GM12878 (cell line): Measurements from ENCODE around the gene RTF1. TPM values are rescaled to one million over a fixed set of nuclear protein-coding genes. Genes with fewer than 3 reads are reported as not detected.

ENCODE experiments used
- ATAC-seq: fragments of 200-7000 bp; cut with Tn5 transposase; 3 replicates; pipeline ENCODE4 v1.9.1; 2020; ENCODE audit warnings: mild to moderate bottlenecking, moderate library complexity
- BruUV-seq: library from RNA; stranded (reverse); fragments of 400-500 nt; replicated peaks from 2 replicates; lab custom pipeline; 2021; lab: Mats Ljungman, UMichigan
- CTCF ChIA-PET: fragments of 300-600 bp; sonication (Branson Sonifier 250); formaldehyde crosslinking; extraction: SDS; loops from one replicate; lab custom pipeline; 2021; ENCODE audit warnings: inconsistent platforms; lab: Yijun Ruan, JAX
- POLR2A ChIA-PET: fragments of 350-600 bp; formaldehyde crosslinking; extraction: SDS; loops from one replicate; lab custom pipeline; 2021; ENCODE audit warnings: inconsistent platforms; lab: Charles Lee
- RAD21 ChIA-PET: fragments of 300-600 bp; sonication (Branson Sonifier 250); formaldehyde crosslinking; loops from one replicate; lab custom pipeline; 2023; ENCODE audit warnings: antibody characterized with exemption; ENCODE audit not compliant: unreplicated experiment; lab: Charles Lee
- SMC1A ChIA-PET: fragments of 300-600 bp; sonication (Branson Sonifier 250); formaldehyde crosslinking; loops from one replicate; lab custom pipeline; 2023; ENCODE audit not compliant: unreplicated experiment, uncharacterized antibody; lab: Charles Lee
- DNase-seq: peaks from one replicate; pipeline ENCODE4 v3.0.0-alpha.2; 2011; ENCODE audit warnings: low read depth, low spot score
- FAIRE-seq: peaks from 3 replicates; lab custom pipeline; 2011; peaks lifted over from hg19 to GRCh38; lab: Jason Lieb, UNC
- H2AFZ ChIP-seq: 2 replicates; pipeline ENCODE4 v1.6.0; 2011; ENCODE audit warnings: low read depth, low read length, control low read depth; ENCODE audit not compliant: control insufficient read depth
- H3K27ac ChIP-seq: 2 replicates; pipeline ENCODE4 v1.5.1; 2011; ENCODE audit warnings: control low read depth; ENCODE audit not compliant: control insufficient read depth, insufficient read depth
- H3K27me3 ChIP-seq, 2 experiments: replicated peaks in 1 of 2; 2 replicates each; pipeline versions ENCODE4 v1.6.0 to v1.6.1; 2011; ENCODE audit warnings: low read length in 1 of 2; ENCODE audit not compliant: control insufficient read depth in 2 of 2, insufficient read depth in 2 of 2
- H3K36me3 ChIP-seq, 2 experiments: 2 replicates each; pipeline ENCODE4 v1.5.1; 2011; ENCODE audit warnings: low read length in 1 of 2; ENCODE audit not compliant: control insufficient read depth in 2 of 2, insufficient read depth in 2 of 2
- H3K4me1 ChIP-seq: 2 replicates; pipeline ENCODE4 v1.6.1; 2011; ENCODE audit warnings: mild to moderate bottlenecking, low read length, moderate library complexity, mixed read lengths; ENCODE audit not compliant: control insufficient read depth, insufficient read depth
- H3K4me2 ChIP-seq: 2 replicates; pipeline ENCODE4 v1.6.0; 2011; ENCODE audit warnings: control low read depth; ENCODE audit not compliant: control insufficient read depth, insufficient read depth
- H3K4me3 ChIP-seq: fragments of 200-600 bp; sonication (generic); 2 replicates; pipeline ENCODE4 v1.5.1; 2016
- H3K79me2 ChIP-seq: 2 replicates; pipeline ENCODE4 v1.6.0; 2011; ENCODE audit warnings: low read length; ENCODE audit not compliant: control insufficient read depth, insufficient read depth
- H3K9ac ChIP-seq: 2 replicates; pipeline ENCODE4 v1.8.0; 2011; ENCODE audit warnings: low read length, control low read depth, mixed read lengths; ENCODE audit not compliant: control insufficient read depth, insufficient read depth
- H3K9me3 ChIP-seq: replicated peaks from 3 replicates; pipeline ENCODE4 v1.5.1; 2011; ENCODE audit warnings: mild to moderate bottlenecking, low read length; ENCODE audit not compliant: control insufficient read depth, insufficient read depth
- H4K20me1 ChIP-seq: 2 replicates; pipeline ENCODE4 v1.6.0; 2011; ENCODE audit not compliant: control insufficient read depth, insufficient read depth
- CEBPZ ChIP-seq: fragments of 150-350 bp; IDR thresholded peaks from 2 replicates; pipeline ENCODE4 v1.6.1; 2016; ENCODE audit warnings: low read depth, low read length
- CREB1 ChIP-seq: IDR thresholded peaks from 2 replicates; pipeline ENCODE4 v1.6.1; 2012; ENCODE audit warnings: low read depth, mild to moderate bottlenecking, inconsistent platforms
- EED ChIP-seq: sonication (generic); IDR thresholded peaks from 2 replicates; pipeline ENCODE4 v1.6.1; 2016; ENCODE audit warnings: antibody characterized with exemption, low read depth
- GATAD2B ChIP-seq: fragments of 450-650 bp; conservative IDR thresholded peaks from 2 replicates; pipeline ENCODE4 v1.6.1; 2017; ENCODE audit warnings: low read depth, mild to moderate bottlenecking, moderate library complexity
- KAT2A ChIP-seq: conservative IDR thresholded peaks from 2 replicates; pipeline ENCODE4 v1.6.1; 2011; ENCODE audit warnings: low read depth, low read length; ENCODE audit not compliant: control insufficient read depth
- MTA3 ChIP-seq: IDR thresholded peaks from 2 replicates; pipeline ENCODE4 v1.6.1; 2012; ENCODE audit warnings: low read length, inconsistent platforms, borderline replicate concordance
- MYB ChIP-seq: fragments of 150-350 bp; IDR thresholded peaks from 2 replicates; pipeline ENCODE4 v1.6.1; 2014; ENCODE audit warnings: mild to moderate bottlenecking, low read depth, low read length, borderline replicate concordance
- POU2F2 ChIP-seq: IDR thresholded peaks from 3 replicates; pipeline ENCODE4 v1.6.1; 2011; ENCODE audit warnings: low read depth, mild to moderate bottlenecking, low read length, borderline replicate concordance
- PRDM15 ChIP-seq: fragments of 450-650 bp; formaldehyde crosslinking; IDR thresholded peaks from 2 replicates; pipeline ENCODE4 v1.4.0; 2020; ENCODE audit warnings: mild to moderate bottlenecking, moderate library complexity
- SRF ChIP-seq, 2 experiments: IDR thresholded peaks; 2 replicates each; pipeline ENCODE4 v1.6.1; 2011; ENCODE audit warnings: low read depth in 2 of 2, low read length in 2 of 2, mild to moderate bottlenecking in 1 of 2, moderate library complexity in 1 of 2
- SUPT20H ChIP-seq: IDR thresholded peaks from 2 replicates; pipeline ENCODE4 v1.6.1; 2011; ENCODE audit warnings: low read depth, mild to moderate bottlenecking, low read length, moderate library complexity, borderline replicate concordance; ENCODE audit not compliant: control insufficient read depth
- USF1 ChIP-seq: IDR thresholded peaks from 2 replicates; pipeline ENCODE4 v1.6.1; 2011; ENCODE audit warnings: borderline replicate concordance, low read depth, mild to moderate bottlenecking, moderate library complexity, mixed read lengths, low read length; ENCODE audit not compliant: insufficient read depth; ENCODE audit errors: extremely low read length
- ZNF207 ChIP-seq: fragments of 450-650 bp; IDR thresholded peaks from 2 replicates; pipeline ENCODE4 v1.6.1; 2014; ENCODE audit warnings: antibody characterized with exemption, mild to moderate bottlenecking, borderline replicate concordance
- ZNF622 ChIP-seq: fragments of 450-650 bp; IDR thresholded peaks from 2 replicates; pipeline ENCODE4 v1.6.1; 2017; ENCODE audit warnings: mild to moderate bottlenecking, inconsistent platforms
- ZSCAN29 ChIP-seq: fragments of 450-650 bp; IDR thresholded peaks from 2 replicates; pipeline ENCODE4 v1.6.1; 2017; ENCODE audit warnings: mild to moderate bottlenecking, moderate library complexity
- WGBS: methylation state at CpG from one replicate; pipeline ENCODE4 v1.1.6; 2016; ENCODE audit warnings: low lambda C conversion rate; ENCODE audit not compliant: insufficient replicate concordance, insufficient coverage; ENCODE audit errors: missing lambda C conversion rate; 5-methylcytosine and 5-hydroxymethylcytosine counted together
- in situ Hi-C: fragments of 300-500 bp; cut with MboI; formaldehyde crosslinking; loops from 9 replicates; pipeline ENCODE4 v1.14.3; 2018; ENCODE audit warnings: mixed read lengths
- intact Hi-C: fragments of 100-400 bp; cut with micrococcal nuclease; formaldehyde crosslinking; loops from one replicate; pipeline ENCODE4 v1.14.2; 2022; ENCODE audit not compliant: unreplicated experiment
- polyA plus RNA-seq, 11 experiments: library from polyadenylated mRNA; depleted of rRNA in 4 of 11; unstranded in 6 of 11; stranded (reverse) in 5 of 11; fragments of >200 nt; fragmentation: Nextera tagmentation in 4 of 11; fragmentation: Illumina TruSeq in 1 of 11; extraction: Ambion mirVana in 4 of 11; extraction: Trizol in 1 of 11; gene quantifications; 1 replicate in 1 of 11; 2 replicates in 10 of 11; pipeline versions ENCODE4 v1.2.1 to v1.2.3, GENCODE V29; 2011 to 2016; ENCODE audit warnings: inconsistent platforms in 2 of 11, missing spikeins in 2 of 11, low read depth in 1 of 11
- total RNA-seq, 4 experiments: library from RNA; depleted of rRNA in 3 of 4; stranded (reverse); fragments of >200 nt in 3 of 4; fragmentation: Illumina TruSeq in 1 of 4; extraction: Trizol in 1 of 4; gene quantifications; 2 replicates each; pipeline versions ENCODE4 v1.2.1 to v1.2.3, GENCODE V29; 2013 to 2021

RTF1 gene
- total and polyA plus RNA-seq, 10 of the 15 experiments (the other 5 are each of a cell fraction or from before 2014, with no cell fraction given): 7.2 to 67.9 (median 32.3) TPM

GRCh38 chr15:41411441-41411840, 5.5 kb upstream of the RTF1 start:
- ChIA-PET SMC1A (no interaction called here), RAD21 (interaction anchor here (0.6 kb wide), 1 partner anchor 19 kb away, joined by 3 read pairs; no protein-coding TSS in a partner anchor), CTCF (no interaction called here)
- no peak for ATAC-seq
- H3K9ac ChIP-seq: no peak overlapping the region
- no peaks in the 10 kb centered on the region for H3K36me3 ChIP-seq
- peaks cover 3% of the 10 kb centered on the region; the same call in 1 of the 2 replicates for H3K4me1 ChIP-seq
- no peak overlapping the region for H3K4me2 ChIP-seq
- peaks cover 8% of the 10 kb centered on the region for H3K79me2 ChIP-seq
- FAIRE-seq: no peak
- no peaks in the 10 kb centered on the region for H3K27me3 ChIP-seq
- TF ChIP-seq ZNF622: no peak
- no peak for TF ChIP-seq PRDM15 (CRISPR knock-in tag)
- no peak for TF ChIP-seq ZSCAN29
- TF ChIP-seq CEBPZ: no peak
- TF ChIP-seq MTA3: no peak
- TF ChIP-seq POU2F2: no peak
- TF ChIP-seq ZNF207: no peak
- TF ChIP-seq SRF (IDR thresholded peaks at IDR 0.05; ENCODE audit: low read depth in 2 of 2, low read length in 2 of 2): no peak
- TF ChIP-seq KAT2A: no peak
- no peak for TF ChIP-seq EED
- TF ChIP-seq GATAD2B: no peak
- no peak for TF ChIP-seq SUPT20H
- TF ChIP-seq MYB: no peak
- no peak for TF ChIP-seq USF1
- no peak for TF ChIP-seq CREB1
- TF ChIP-seq, all 136 proteins: peak for 0
- intact Hi-C loops: no loop called here
- Histone ChIP-seq H2AFZ (no peak overlapping the region), H3K27ac (no peak overlapping the region), H4K20me1 (no peaks in the 10 kb centered on the region), H3K9me3 (no peaks in the 10 kb centered on the region), H3K4me3 (no peak overlapping the region)
- WGBS: 67% methylated on average over 3 of the region's 3 CpGs
- no peak for DNase-seq
- in situ Hi-C loops: no loop called here
- no TSS peak for BruUV-seq
- POLR2A ChIA-PET: interaction anchor here (1.0 kb wide), 1 partner anchor 18 kb away, joined by 10 read pairs; no protein-coding TSS in a partner anchor
